Fibroblast of skin of abdomen (primary cell): Measurements from ENCODE around the gene RAB13. TPM values are rescaled to one million over a fixed set of nuclear protein-coding genes. Genes with fewer than 3 reads are reported as not detected.
A peak's percentile ranks its signal among the peaks of the same experiment; 100 is the strongest.
"Not testable (repeated sequence)": the region's sequence is repeated elsewhere in the genome, so short reads cannot be mapped to it uniquely, and the experiment has no call there.

Experiments
- DNase-seq: peaks from one replicate; pipeline ENCODE4 v3.0.0-alpha.2; 2013
- polyA plus RNA-seq, 2 experiments: library from polyadenylated mRNA; unstranded; fragments of 120-200 nt; gene quantifications; one replicate each; pipeline ENCODE4 v1.2.1, GENCODE V29; 2013; ENCODE audit not compliant: insufficient read length in 2 of 2

The RAB13 gene
- polyA plus RNA-seq (2013, experiment 1 of 2; ENCODE audit: insufficient read length), result 291 TPM
- polyA plus RNA-seq (2013, experiment 2 of 2; ENCODE audit: insufficient read length), result 270 TPM

DNA sequence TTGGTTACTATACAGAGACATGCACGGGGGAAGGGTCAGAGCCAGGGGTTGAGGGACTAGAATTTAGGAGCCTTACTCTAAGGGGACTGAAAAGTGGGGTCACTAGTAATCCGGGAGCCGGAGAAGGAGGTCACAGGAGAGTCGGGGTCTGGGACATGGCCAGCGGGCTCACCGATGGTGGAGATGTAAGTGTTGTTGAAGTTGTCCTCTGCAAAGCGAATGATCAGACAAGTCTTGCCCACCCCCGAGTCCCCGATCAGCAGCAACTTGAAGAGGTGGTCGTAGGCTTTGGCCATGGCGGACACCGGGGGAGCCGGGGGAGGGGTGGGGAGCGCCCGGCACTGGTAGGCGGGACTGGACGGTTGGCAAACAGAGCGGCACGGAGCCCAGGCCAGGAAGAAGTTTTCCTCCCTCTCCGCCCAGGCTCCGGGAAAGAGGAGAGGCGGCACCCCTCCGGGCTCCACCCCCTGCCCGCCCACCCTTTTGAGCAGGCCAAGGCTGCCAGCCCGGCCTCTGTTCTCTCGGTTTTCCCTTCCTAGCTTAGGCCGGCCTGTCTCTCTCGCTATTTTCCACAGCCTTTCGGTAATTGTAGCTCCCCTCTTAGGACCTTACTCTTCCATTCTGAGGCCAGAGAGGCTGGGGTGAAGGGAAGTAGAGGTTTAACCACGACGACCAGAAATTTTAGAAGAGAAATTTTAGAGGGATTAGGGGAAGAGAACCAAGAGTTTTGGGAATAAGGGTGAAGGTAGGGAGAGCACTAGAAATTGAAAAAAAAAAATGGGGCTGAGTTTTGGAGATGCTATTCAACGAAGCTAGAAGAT lies at the start of gene RAB13:
RAB13 (minus strand) TSS at position 399 of the 821 bp plus-strand sequence; CDS start at position 296, 103 bp downstream.
- peak; percentile 86 for DNase-seq

DNA sequence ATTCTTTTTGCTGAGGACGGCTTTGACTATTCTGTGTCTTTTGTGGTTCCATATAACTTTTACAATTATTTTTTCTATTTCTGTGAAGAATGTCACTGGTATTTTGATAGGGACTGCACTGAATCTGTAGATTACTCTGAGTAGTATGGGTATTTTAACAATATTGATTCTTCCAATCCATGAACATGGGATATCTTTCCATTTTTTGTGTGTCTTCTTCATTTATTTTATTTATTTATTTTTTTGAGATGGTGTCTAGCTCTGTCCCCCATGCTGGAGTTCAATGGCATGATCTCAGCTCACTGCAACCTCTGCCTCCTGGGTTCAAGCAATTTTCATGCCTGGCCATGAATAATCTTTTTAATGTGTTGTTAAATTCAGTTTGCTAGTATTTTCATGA lies 47.6 kb upstream of the RAB13 start:
- not testable (repeated sequence) for DNase-seq

GRCh38 chr1:154019940-154020339 lies 33.8 kb upstream of the RAB13 start:
- DNase-seq, result no peak

DNA sequence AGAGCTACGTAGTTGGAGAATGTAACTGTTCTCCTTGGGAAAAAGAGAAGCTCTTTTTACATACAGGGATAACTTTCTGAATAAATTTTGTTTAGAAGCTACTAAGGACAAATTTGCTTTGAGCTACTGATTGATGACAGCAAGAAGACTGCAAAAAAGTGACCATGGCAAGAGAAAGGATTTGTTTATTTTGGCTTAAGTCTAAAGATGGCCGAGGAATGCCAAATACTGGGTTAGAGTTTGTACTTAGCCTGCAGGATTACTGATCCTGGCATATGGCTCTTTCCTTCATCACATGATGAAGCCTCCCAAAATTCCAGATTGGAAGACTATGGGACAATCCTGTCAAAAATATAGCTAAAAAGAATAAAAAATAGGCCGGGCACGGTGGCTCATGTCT lies 33.1 kb upstream of the RAB13 start:
- no peak for DNase-seq

DNA sequence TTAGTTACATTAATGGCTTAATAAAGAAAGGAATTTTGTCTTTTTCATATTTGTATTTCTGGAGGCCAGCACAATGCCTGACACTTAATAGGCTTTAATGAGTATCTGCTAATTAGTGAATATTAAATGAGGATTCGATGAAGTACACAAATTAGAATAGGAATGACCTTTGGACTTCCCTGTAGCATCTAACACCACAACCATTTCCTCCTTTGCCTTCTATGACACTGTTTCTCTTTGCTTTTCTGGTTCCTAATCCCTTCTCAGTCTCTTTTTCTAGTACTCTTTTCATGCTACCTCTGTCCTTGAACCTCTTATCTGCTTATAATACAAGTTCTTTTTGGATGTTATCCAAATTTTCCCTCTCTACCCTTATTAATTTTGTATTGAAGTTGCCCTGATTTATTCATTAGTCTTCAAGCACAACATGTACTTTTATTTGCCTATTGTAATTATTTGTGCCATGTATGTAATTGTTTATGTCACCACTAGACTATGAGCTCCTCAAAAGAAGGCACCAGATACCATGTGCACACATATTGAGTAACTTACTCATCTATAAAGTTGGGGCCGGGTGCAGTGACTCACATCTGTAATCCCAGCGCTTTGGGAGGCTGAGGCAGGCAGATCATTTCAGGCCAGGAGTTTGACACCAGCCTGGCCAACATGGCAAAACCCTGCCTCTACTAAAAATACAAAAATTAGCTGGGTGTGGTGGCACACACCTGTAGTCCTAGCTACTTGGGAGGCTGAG lies 28.2 kb upstream of the RAB13 start:
- peak; percentile 45 for DNase-seq

DNA sequence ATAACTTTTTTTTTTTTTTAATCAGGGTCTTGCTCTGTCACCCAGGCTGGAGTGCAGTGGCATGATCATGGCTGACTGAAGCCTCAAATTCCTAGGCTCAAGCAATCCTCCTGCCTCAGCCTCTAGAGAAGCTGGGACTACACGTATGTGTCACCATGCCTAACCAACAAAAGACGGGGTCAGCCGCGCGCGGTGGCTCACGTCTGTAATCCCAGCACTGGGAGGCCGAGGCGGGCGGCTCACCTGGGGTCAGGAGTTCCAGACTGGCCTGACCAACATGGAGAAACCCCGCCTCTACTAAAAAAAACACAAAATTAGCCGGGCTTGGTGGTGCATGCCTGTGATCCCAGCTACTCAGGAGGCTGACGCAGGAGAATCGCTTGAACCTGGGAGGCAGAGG lies 26.4 kb upstream of the RAB13 start:
- not testable (repeated sequence) for DNase-seq

- DNase-seq, result no peak
These were observed 26.0 kb upstream of the RAB13 start for GRCh38 chr1:154012129-154012528.

GRCh38 chr1:154006136-154006535 lies 20.0 kb upstream of the RAB13 start:
- peak; percentile 12 for DNase-seq

- DNase-seq, result no peak
These were observed 14.3 kb upstream of the RAB13 start for GRCh38 chr1:154000420-154000819.

GRCh38 chr1:153996882-153997281 lies 10.7 kb upstream of the RAB13 start:
- not testable (repeated sequence) for DNase-seq

- no peak for DNase-seq
These were observed 9.5 kb upstream of the RAB13 start for GRCh38 chr1:153995640-153996039.

- no peak for DNase-seq
These were observed 9.1 kb upstream of the RAB13 start for GRCh38 chr1:153995202-153995601.

DNA sequence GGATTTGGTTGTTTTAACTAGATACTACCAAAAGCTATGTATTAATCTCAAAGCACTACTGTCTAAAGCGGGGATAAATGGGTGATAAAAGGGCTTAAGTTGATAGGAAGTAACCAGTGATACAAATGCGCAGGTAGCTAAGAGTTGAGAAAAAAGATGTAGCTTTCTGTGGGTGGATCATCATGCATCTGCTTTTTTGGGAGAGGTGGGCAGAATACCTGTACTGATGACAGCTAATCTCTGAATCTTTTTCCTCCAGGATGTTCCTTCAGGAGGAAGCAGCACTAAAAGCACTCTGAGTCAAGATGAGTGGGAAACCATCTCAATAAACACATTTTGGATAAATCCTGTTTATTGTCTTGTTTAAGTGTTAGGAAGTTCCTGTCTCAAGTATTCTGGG lies 5.7 kb upstream of the RAB13 start:
- DNase-seq, result no peak

DNA sequence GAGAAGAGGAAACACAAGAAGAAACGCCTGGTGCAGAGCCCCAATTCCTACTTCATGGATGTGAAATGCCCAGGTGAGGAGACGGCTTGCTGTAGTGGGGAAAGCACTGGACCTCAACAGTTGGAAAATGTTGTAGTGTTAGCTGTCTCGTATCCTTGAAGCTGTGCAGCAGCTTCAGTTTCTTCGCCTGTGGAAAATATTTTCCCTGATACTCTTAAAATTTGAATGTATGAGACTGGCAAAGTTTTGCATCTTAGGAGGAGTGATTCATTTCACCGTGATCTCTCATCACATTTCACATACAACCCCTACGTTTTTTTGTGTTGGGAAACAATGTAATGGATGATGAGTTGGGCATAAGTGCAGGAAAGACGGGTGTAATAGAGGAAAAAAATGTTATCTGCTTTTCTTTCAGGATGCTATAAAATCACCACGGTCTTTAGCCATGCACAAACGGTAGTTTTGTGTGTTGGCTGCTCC lies 5.1 kb upstream of the RAB13 start:
- DNase-seq, result no peak

GRCh38 chr1:153990468-153991150 lies 4.5 kb upstream of the RAB13 start, which contains the start of gene RPS27:
RPS27 (plus strand) TSS chr1:153990762; CDS start chr1:153990797, 35 bp downstream.
- peak; percentile 99 for DNase-seq

DNA sequence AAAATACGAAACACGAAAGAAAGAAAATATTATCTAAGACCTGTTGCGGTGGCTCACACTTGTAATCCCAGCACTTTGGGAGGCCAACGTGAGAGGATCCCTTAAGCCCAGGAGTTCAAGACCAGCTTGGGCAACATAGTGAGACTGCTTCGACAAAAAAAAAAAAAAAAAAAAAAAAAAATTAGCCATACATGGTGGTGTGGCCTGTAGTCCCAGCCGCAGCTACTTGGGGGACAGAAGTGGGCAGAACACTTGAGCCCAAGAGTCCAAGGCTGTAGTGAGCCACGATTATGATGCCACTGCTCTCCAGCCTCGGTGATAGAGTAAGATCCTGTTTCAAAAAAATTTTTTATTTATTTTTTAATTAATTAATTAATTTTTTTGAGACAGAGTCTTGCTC lies 1.5 kb upstream of the RAB13 start:
- no peak for DNase-seq

DNA sequence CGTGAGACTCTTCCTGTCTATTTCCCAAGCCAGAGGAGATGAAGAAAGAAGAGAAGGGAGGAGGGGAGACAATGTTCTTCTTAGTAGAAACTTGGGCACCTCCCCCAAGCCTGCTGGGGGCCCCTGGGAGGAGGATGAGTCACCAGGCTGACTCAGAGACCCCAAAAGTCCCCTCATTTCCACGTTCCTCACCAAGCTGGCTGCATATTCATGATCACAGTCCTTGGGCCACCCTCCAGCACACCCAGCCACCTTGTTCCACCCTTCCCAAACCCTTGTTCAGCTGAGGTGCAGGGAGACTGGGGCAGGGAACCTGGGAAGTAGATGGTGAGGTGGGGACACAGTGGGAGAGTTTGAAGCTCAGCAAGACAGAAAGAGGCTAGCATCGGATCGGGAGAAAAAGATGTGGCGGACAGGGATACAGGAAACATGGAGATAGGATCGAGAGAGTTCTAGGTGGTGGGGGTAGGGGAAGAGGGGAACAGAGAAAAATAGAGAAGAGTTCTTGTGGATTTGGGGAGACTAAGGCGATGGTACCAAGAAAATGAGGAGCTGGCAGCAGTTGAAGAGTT lies 712 bp downstream of the RAB13 start:
- DNase-seq, result peak; percentile 86

GRCh38 chr1:153984123-153984894 lies 1.8 kb downstream of the RAB13 start:
- no peak for DNase-seq

DNA sequence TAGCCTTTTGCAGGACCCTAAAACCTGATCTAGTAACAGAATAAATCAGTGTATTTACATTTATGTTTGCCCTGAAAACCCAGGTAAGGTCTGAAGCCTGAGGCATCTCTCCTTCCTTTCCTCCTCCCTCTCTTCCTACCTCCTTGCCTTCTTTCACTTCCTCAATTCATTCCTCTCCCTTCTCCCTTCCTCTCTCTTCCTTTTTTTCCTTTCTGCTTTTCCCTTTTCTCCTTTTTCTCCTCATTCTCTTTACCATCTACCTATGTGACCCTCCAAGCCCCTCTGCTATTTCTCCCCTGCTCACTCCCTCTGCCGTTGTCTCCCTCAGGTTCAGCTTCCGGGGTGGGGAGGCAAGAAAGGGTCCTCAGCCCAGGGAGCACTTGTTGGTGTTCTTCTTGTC lies 4.4 kb downstream of the RAB13 start:
- DNase-seq, result not testable (repeated sequence)

DNA sequence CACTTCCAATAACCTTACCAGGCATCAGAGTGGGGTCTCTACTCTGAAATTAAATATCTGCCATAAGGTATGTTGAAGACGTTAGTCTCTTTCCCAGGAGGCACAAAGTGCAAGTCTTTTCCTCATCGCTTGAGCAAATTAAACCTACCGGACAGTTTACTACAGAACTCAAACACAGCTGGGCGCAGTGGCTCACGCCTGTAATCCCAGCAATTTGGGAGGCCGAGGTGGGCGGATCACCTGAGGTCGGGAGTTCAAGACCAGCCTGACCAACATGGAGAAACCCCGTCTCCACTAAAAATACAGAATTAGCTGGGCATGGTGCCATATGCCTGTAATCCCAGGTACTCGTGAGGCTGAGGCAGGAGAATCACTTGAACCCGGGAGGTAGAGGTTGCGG lies 7.0 kb downstream of the RAB13 start:
- DNase-seq, result not testable (repeated sequence)

DNA sequence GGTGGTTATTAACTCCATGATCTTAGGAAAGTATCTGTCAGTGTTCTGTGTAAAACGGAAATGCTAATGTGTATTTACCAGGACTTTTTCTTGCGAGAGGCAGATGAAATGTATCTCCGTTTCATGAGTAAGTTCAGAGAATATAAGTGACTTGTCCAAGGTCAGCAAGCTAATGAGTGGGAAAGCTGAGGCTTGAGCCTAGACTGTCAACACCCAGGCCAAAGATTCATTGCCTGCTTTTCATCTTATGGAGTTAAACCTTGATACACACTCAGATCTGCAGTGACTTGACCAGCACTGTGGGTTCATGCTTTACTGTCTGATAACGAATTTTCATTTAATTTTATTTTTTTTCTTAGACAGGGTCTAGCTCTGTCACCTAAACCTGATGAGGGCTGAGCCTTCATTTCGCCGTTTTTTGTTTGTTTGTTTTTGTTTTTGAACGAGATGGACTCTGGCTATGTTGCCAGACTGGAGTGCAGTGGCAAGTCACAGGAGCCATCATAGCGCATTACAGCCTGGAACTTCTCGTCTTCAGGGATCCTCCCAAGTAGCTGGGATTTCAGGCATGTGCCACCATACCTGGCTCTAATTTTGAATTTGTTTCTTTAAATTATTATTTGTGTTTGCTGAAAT lies 7.7 kb downstream of the RAB13 start:
- DNase-seq, result no peak
